Mammary epithelial cell (primary cell): ENCODE measurements around the gene RO60.

ENCODE experiments used
- CTCF ChIP-seq, 2 donors: IDR thresholded peaks in 1 of 2; conservative IDR thresholded peaks in 1 of 2; 2 replicates each; pipeline ENCODE4 v1.5.1; 2011 to 2012; ENCODE audit warnings: inconsistent platforms in 2 of 2, low read length in 2 of 2, mild to moderate bottlenecking in 2 of 2, control low read depth in 1 of 2, low read depth in 1 of 2; ENCODE audit not compliant: insufficient read depth in 1 of 2; ENCODE audit errors: extremely low read depth in 1 of 2
- EZH2 ChIP-seq: IDR thresholded peaks from 2 replicates; pipeline ENCODE4 v1.6.1; 2012; ENCODE audit warnings: low read length, inconsistent platforms, borderline replicate concordance

- TF ChIP-seq CTCF (conservative IDR thresholded peaks at IDR 0.05 in 1 of 2, IDR thresholded peaks at IDR 0.05 in 1 of 2; ENCODE audit: extremely low read depth in 1 of 2, insufficient read depth in 1 of 2, low read depth in 1 of 2, low read length in 2 of 2), result no peak
- no peak for TF ChIP-seq EZH2
Observed at GRCh38 chr1:193087893-193088292, 28.5 kb downstream of the RO60 start.
